K562 treated with DMSO at 1 percent for 24 hours (cell line): ENCODE measurements around the gene TPGS1. TPM values are rescaled to one million over a fixed set of nuclear protein-coding genes. Genes with fewer than 3 reads are reported as not detected.

Experiments used
- total RNA-seq: library from RNA; unstranded; fragments of 300-600 nt; gene quantifications from 2 replicates; pipeline ENCODE4 v1.2.3, GENCODE V29; 2022; ENCODE audit warnings: low read depth; ENCODE audit not compliant: insufficient read depth

Gene TPGS1
- 110 and 128 TPM in 2 replicates for total RNA-seq

GRCh38 chr19:507286-508203 is at the start of gene TPGS1:
TPGS1 (plus strand) TSS chr19:507497; CDS start chr19:507507, 10 bp downstream.

GRCh38 chr19:460877-461720 is 46.2 kb upstream of the TPGS1 start, which contains the start of gene SHC2:
SHC2 (minus strand) TSS chr19:461033; CDS start chr19:460996, 37 bp downstream.

GRCh38 chr19:496112-496665 is 11.1 kb upstream of the TPGS1 start, which contains the start of gene MADCAM1:
MADCAM1 (plus strand) TSS chr19:496486; CDS start chr19:496500, 14 bp downstream.

GRCh38 chr19:531753-532560 is 24.7 kb downstream of the TPGS1 start, which contains the start of gene CDC34:
CDC34 (plus strand) TSS chr19:531760; CDS start chr19:531932, 172 bp downstream.

GRCh38 chr19:543910-544608 is 36.8 kb downstream of the TPGS1 start, which contains the start of gene GZMM:
GZMM (plus strand) TSS chr19:544053; CDS start chr19:544072, 19 bp downstream.

Other genes starting within 250 kb of the TPGS1 start
- 0.63 TPM in 1 of 2 replicates, not detected in the other for gene PLPP2, start 216.1 kb upstream of the TPGS1 start, total RNA-seq
- 30.2 and 38.9 TPM in 2 replicates for gene MIER2, start 162.7 kb upstream of the TPGS1 start, total RNA-seq
- gene C2CD4C, start 98.3 kb upstream of the TPGS1 start, total RNA-seq, result not detected in 2 replicates
- gene SHC2, start 46.5 kb upstream of the TPGS1 start, total RNA-seq, result 1.5 and 1.9 TPM in 2 replicates
- 1.0 and 1.9 TPM in 2 replicates for gene MADCAM1, start 11.0 kb upstream of the TPGS1 start, total RNA-seq
- 171 and 181 TPM in 2 replicates for gene CDC34, start 24.3 kb downstream of the TPGS1 start, total RNA-seq
- gene GZMM, start 36.6 kb downstream of the TPGS1 start, total RNA-seq, result 1.5 and 2.2 TPM in 2 replicates
- gene BSG, start 65.1 kb downstream of the TPGS1 start, total RNA-seq, result 800 and 804 TPM in 2 replicates
- gene HCN2, start 82.4 kb downstream of the TPGS1 start, total RNA-seq, result 4.4 and 6.4 TPM in 2 replicates
- gene POLRMT, start 126.0 kb downstream of the TPGS1 start, total RNA-seq, result 103 and 118 TPM in 2 replicates
- 0.58 and 0.82 TPM in 2 replicates for gene FGF22, start 132.4 kb downstream of the TPGS1 start, total RNA-seq
- gene RNF126, start 155.7 kb downstream of the TPGS1 start, total RNA-seq, result 97.3 and 111 TPM in 2 replicates
- 9.8 and 12.7 TPM in 2 replicates for gene FSTL3, start 168.9 kb downstream of the TPGS1 start, total RNA-seq
- gene PRSS57, start 188.0 kb downstream of the TPGS1 start, total RNA-seq, result 18.9 and 21.6 TPM in 2 replicates
- gene PALM, start 201.4 kb downstream of the TPGS1 start, total RNA-seq, result 20.1 and 24.9 TPM in 2 replicates
- 0.25 TPM in 1 of 2 replicates, not detected in the other for gene MISP, start 243.6 kb downstream of the TPGS1 start, total RNA-seq